ENCODE measurements around the gene GLIPR1L2. TPM values are rescaled to one million over a fixed set of nuclear protein-coding genes. Genes with fewer than 3 reads are reported as not detected.
"Not testable (repeated sequence)": the region's sequence is repeated elsewhere in the genome, so short reads cannot be mapped to it uniquely, and the experiment has no call there.

The GLIPR1L2 gene
- total RNA-seq, 4 donors from 2014 or later, result 0.95 TPM; not detected in 3

DNA sequence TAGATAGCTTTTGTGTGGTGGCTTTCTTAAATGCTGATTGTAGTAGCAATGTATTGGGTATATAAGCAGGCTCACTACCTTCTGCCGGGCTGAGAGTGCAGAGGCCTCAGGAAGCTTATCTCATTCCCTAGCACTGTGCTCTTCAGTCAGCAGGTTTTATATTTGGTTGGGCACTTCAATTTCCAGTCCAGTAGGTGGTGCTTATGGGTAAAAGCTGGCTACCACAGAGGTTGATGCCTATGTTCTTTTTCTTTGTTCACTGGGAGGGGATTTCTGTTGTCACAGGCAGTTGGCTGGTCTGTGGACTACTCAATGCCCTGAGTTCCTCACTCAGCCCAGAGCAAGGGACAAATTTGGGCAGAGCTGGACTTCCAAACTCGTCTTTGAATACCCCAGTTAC is 46.7 kb downstream of the GLIPR1L2 start:
- no peaks in the 10 kb centered on the region for H3K27me3 ChIP-seq
- no peak for DNase-seq
- H3K36me3 ChIP-seq, result no peaks in the 10 kb centered on the region
- 71% methylated on average over 2 of the region's 2 CpGs; no CpG with 5 or more reads in 1 of the 2 donors for WGBS, 2 donors (ENCODE audit: low coverage in 1 of 2)
- no peak overlapping the region for H3K4me3 ChIP-seq
- peaks cover 0 to 4% (median 0%) of the 10 kb centered on the region in 4 donors for H3K4me1 ChIP-seq
- no peak overlapping the region for H3K27ac ChIP-seq
- peaks cover 0 to 6% of the 10 kb centered on the region in 2 donors for H3K9me3 ChIP-seq
- intact Hi-C loops (cut with DNase I; ENCODE audit: low total_unique reads), result no loop called here
- TF ChIP-seq EP300 (IDR thresholded peaks at IDR 0.05; ENCODE audit: low read depth), result no peak
- TF ChIP-seq, protein P1, sequence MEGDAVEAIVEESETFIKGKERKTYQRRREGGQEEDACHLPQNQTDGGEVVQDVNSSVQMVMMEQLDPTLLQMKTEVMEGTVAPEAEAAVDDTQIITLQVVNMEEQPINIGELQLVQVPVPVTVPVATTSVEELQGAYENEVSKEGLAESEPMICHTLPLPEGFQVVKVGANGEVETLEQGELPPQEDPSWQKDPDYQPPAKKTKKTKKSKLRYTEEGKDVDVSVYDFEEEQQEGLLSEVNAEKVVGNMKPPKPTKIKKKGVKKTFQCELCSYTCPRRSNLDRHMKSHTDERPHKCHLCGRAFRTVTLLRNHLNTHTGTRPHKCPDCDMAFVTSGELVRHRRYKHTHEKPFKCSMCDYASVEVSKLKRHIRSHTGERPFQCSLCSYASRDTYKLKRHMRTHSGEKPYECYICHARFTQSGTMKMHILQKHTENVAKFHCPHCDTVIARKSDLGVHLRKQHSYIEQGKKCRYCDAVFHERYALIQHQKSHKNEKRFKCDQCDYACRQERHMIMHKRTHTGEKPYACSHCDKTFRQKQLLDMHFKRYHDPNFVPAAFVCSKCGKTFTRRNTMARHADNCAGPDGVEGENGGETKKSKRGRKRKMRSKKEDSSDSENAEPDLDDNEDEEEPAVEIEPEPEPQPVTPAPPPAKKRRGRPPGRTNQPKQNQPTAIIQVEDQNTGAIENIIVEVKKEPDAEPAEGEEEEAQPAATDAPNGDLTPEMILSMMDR (IDR thresholded peaks at IDR 0.05), result peak in 3 of 5 experiments; percentile 8 to 15 (median 13)
- in situ Hi-C loops (cut with MboI; ENCODE audit: low pct_ligation_motif_present in 1 of 4, low pct_unique_long_range_greater_than_20kb in 1 of 4, low sequenced_read_pairs in 3 of 4), result no loop called here

DNA sequence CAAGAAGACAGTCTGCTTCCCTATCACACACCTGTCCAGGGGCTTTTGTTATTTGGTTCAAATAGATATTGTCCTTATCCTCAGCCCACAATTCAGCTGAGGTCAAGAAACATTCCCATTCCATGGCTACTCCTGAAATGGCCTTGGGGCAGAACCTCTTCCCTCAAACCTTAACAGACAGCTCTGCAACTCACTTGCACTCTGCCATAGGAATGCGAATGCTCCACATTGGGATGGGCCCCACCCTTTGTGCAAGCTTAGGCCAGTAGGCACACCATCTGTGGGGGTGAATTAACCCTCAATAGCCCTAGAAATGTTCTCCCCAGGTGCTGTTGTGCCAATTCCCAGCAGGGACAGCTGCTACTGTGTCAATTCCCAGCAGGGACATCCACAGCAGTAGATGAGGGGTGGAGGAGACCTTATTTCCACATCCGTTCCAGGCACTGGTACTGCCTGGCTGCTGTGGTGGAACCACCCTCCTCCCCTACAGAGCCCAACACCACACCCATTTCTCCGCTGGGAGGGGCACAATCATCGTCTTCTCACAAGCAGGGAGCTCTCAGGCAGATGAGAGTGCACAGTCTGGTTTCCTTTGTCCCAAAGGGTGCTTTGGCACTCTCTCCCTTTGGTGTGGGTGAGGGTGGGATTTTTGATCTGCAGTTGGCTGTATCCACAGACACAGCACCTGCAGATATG is 47.3 kb downstream of the GLIPR1L2 start:
- no peaks in the 10 kb centered on the region for H3K36me3 ChIP-seq
- no peak overlapping the region for H3K27ac ChIP-seq
- WGBS, 2 donors (ENCODE audit: low coverage in 1 of 2), result 50 to 76% methylated on average over 2 to 4 of the region's 4 CpGs
- in situ Hi-C loops (cut with MboI; ENCODE audit: low pct_ligation_motif_present in 1 of 4, low pct_unique_long_range_greater_than_20kb in 1 of 4, low sequenced_read_pairs in 3 of 4), result no loop called here
- H3K27me3 ChIP-seq, result no peaks in the 10 kb centered on the region
- intact Hi-C loops (cut with DNase I; ENCODE audit: low total_unique reads), result no loop called here
- TF ChIP-seq, protein P1 (IDR thresholded peaks at IDR 0.05), result no peak
- TF ChIP-seq EP300 (IDR thresholded peaks at IDR 0.05; ENCODE audit: low read depth) (no peak), POLR2A (IDR thresholded peaks at IDR 0.05) (no peak), POLR2AphosphoS5 (IDR thresholded peaks at IDR 0.05) (no peak)
- no peak overlapping the region for H3K4me3 ChIP-seq
- DNase-seq, result no peak
- H3K9me3 ChIP-seq, result peaks cover 0 to 6% of the 10 kb centered on the region in 2 donors
- peaks cover 0 to 10% (median 0%) of the 10 kb centered on the region in 4 donors for H3K4me1 ChIP-seq

DNA sequence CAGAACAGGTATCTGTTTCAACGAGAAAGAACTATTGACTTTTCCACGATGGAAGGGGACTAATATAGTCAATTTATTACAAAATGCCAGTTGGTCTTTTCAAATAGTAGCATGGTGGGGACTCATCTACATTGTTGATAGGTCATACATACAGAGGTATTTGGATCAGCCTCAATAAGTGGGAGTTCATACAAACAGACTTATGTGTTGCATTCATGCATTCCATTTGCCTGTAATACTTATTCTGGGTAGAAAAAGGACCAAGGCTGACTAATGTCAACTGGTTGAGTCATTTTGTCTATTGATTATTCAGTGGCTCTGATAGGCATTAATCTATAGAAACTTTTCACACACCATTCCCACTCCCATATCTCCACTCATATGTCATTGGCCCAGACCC is 48.2 kb downstream of the GLIPR1L2 start:
- Histone ChIP-seq H3K4me1 (peaks cover 0 to 13% (median 0%) of the 10 kb centered on the region in 4 donors), H3K36me3 (no peaks in the 10 kb centered on the region), H3K9me3 (peaks cover 0 to 6% of the 10 kb centered on the region in 2 donors), H3K27ac (no peak overlapping the region), H3K4me3 (no peak overlapping the region), H3K27me3 (no peaks in the 10 kb centered on the region)
- no peak for DNase-seq
- WGBS, 2 donors (ENCODE audit: low coverage in 1 of 2), result 82 to 86% methylated on average over 2 of the region's 2 CpGs
- in situ Hi-C loops (cut with MboI; ENCODE audit: low pct_ligation_motif_present in 1 of 4, low pct_unique_long_range_greater_than_20kb in 1 of 4, low sequenced_read_pairs in 3 of 4), result no loop called here
- intact Hi-C loops (cut with DNase I; ENCODE audit: low total_unique reads), result no loop called here
- TF ChIP-seq POLR2AphosphoS5 (IDR thresholded peaks at IDR 0.05) (no peak), POLR2A (IDR thresholded peaks at IDR 0.05) (no peak), EP300 (IDR thresholded peaks at IDR 0.05; ENCODE audit: low read depth) (no peak)
- TF ChIP-seq, protein P1 (IDR thresholded peaks at IDR 0.05), result no peak

DNA sequence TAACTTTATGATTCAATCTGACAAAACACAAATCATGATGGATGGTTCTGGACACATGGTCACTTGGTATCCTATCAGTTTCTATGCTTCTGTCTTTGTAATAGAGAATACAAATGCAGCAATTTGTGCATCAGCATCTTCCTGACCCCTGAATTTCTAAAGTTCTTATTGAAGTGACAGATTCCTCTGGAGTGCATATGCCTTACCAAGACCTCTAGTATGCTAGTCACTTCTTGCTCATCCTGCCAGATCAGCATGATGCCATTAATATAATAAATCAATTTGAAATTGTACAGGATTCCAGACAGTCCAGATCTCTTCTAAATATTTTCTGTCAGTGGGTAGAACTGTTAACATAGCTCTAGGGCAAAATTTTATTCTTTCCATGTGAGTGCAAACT is 49.0 kb downstream of the GLIPR1L2 start:
- DNase-seq, result no peak
- Histone ChIP-seq H3K4me1 (peaks cover 0 to 13% (median 0%) of the 10 kb centered on the region in 4 donors), H3K27ac (no peak overlapping the region), H3K4me3 (no peak overlapping the region), H3K27me3 (no peaks in the 10 kb centered on the region), H3K9me3 (peaks cover 0 to 6% of the 10 kb centered on the region in 2 donors), H3K36me3 (no peaks in the 10 kb centered on the region)
- intact Hi-C loops (cut with DNase I; ENCODE audit: low total_unique reads) (no loop called here), in situ Hi-C loops (cut with MboI; ENCODE audit: low pct_ligation_motif_present in 1 of 4, low pct_unique_long_range_greater_than_20kb in 1 of 4, low sequenced_read_pairs in 3 of 4) (no loop called here)
- TF ChIP-seq POLR2A (IDR thresholded peaks at IDR 0.05) (no peak), EP300 (IDR thresholded peaks at IDR 0.05; ENCODE audit: low read depth) (no peak), POLR2AphosphoS5 (IDR thresholded peaks at IDR 0.05) (no peak)
- TF ChIP-seq, protein P1 (IDR thresholded peaks at IDR 0.05), result no peak

DNA sequence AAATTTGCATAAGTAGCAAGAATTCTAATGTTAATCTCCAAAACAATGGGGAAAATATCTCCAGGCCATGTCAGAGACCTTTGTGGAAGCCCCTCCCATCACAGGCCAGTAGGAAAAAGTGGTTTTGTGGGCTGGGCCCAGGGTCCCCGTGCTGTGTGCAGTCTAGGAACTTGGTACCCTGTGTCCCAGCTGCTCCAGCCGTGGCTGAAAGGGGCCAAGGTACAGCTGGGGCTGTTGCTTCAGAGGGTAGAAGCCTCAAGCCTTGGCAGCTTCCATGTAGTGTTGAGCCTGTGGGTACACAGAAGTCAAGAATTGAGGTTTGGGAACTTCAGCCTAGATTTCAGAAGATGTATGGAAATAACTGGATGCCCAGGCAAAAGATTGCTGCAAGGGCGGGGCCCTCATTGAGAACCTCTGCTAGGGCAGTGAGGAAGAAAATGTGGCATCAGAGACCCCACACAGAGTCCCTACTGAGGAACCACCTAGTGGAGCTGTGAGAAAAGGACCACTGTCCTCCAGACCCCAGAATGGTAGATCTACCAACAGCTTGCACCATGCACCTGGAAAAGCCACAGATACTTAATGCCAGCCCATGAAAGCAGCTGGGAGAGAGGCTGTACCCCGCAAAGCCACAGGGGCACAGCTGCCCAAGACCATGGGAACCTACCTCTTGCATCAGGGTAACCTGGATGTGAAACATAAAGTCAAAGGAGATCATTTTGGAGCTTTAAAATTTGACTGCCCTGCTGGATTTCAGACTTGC is 51.0 kb downstream of the GLIPR1L2 start:
- H3K27ac ChIP-seq; DNase-seq; H3K9me3 ChIP-seq; H3K4me3 ChIP-seq; H3K27me3 ChIP-seq; H3K36me3 ChIP-seq; in situ Hi-C loops (cut with MboI; ENCODE audit: low pct_ligation_motif_present in 1 of 4, low pct_unique_long_range_greater_than_20kb in 1 of 4, low sequenced_read_pairs in 3 of 4); intact Hi-C loops (cut with DNase I; ENCODE audit: low total_unique reads): not testable (repeated sequence)
- 74% methylated on average over 4 of the region's 4 CpGs; no CpG with 5 or more reads in 1 of the 2 donors for WGBS, 2 donors (ENCODE audit: low coverage in 1 of 2)
- H3K4me1 ChIP-seq, result peaks cover 0 to 13% (median 0%) of the 10 kb centered on the region in 4 donors

DNA sequence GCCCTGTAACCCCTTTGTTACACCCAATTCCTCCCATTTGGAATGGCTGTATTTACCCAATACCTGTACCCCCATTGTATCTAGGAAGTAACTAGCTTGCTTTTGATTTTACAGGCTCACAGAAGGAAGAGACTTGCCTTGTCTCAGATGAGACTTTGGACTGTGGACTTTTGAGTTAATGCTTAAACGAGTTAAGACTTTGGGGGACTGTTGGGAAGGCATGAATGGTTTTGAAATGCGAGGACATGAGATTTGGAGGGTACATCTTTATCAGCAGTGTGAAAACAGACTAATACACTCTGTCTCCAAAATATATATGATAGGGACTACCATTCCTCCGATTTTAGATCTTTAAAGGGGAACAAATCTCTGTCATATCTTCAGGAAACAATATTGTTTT is 51.6 kb downstream of the GLIPR1L2 start:
- H3K27me3 ChIP-seq; H3K36me3 ChIP-seq; intact Hi-C loops (cut with DNase I; ENCODE audit: low total_unique reads); H3K9me3 ChIP-seq; H3K27ac ChIP-seq; DNase-seq; H3K4me3 ChIP-seq; in situ Hi-C loops (cut with MboI; ENCODE audit: low pct_ligation_motif_present in 1 of 4, low pct_unique_long_range_greater_than_20kb in 1 of 4, low sequenced_read_pairs in 3 of 4): not testable (repeated sequence)
- peaks cover 0 to 13% (median 0%) of the 10 kb centered on the region in 4 donors for H3K4me1 ChIP-seq
- 34 to 50% methylated on average over 2 to 3 of the region's 3 CpGs for WGBS, 2 donors (ENCODE audit: low coverage in 1 of 2)
